Medulla oblongata (tissue), 1 donor: ENCODE measurements around the gene VCX2.
"Not testable (repeated sequence)": the region's sequence is repeated elsewhere in the genome, so short reads cannot be mapped to it uniquely, and the experiment has no call there.

Source experiments
- DNase-seq: peaks from one replicate; pipeline ENCODE4 v3.0.0-alpha.2; 2015; ENCODE audit errors: extremely low spot score

Gene VCX2

GRCh38 chrX:8171169-8171568 is at the start of gene VCX2:
Gene VCX2 (minus strand): TSS chrX:8171267. CDS start chrX:8170643, 624 bp downstream.
- DNase-seq = not testable (repeated sequence)

DNA sequence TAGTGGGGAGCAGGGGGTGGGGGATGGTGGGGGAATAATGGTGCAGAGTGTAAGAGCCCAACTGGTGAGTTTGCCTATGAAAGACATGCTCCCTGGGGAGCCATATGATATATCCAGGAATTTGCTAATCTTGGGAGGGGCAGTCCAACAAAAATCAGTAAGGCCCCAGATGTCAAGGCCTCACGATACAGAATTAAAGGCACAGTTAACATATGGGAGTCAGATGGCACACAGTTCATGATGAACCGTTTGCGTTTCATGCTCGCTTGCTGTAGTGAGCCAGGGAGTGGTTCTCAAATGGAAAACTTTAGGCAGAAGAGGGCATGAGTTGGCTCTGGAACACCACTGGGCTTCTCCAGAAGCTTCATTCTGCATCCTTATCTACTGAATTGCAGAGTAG is 33.9 kb upstream of the VCX2 start:
- DNase-seq = no peak

GRCh38 chrX:8204169-8204935 is 33.3 kb upstream of the VCX2 start:
- no peak for DNase-seq

DNA sequence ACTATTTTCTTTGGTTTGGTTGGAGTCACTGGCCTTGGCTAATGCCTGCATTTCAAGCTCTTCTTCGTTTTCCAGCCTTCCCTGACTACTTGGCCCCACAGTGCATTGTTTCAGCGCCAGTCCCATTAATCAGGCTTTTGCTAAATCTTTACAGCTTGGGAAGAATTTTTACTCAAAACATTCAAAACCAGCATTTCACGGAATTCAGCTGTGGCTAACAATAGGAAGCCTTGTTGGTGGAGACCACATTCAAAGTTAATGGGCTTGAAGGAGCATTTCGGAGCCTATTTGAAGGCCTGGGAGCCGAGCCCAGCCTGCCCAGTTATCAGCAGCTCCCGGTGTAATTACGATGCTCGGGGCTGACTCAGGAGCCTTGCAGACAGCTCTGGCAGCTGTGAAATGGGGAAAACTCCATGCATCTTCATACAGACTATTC is 30.8 kb upstream of the VCX2 start:
- peak; percentile 65 for DNase-seq

DNA sequence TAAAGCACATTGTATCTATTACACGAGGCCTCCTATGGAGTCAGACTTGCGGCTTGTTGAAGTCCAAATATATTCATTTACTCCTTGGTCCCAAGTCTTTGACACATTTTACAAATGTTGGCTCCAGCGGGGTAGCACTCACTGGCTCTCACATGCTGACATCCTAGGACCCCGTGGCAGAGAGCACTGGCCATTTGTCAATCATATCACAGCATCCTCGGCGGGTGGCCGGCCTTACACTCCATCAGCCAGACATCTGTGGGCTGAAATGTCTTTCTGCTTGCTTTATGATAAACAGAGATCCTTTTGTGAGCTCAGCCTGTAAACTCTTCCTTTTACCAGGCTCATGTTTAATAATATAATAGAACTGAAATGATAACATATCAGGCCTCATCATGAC is 25.7 kb upstream of the VCX2 start:
- DNase-seq = no peak

- DNase-seq = no peak
These were observed 23.1 kb upstream of the VCX2 start for GRCh38 chrX:8194216-8194615.

GRCh38 chrX:8192276-8192675 is 21.2 kb upstream of the VCX2 start:
- no peak for DNase-seq

DNA sequence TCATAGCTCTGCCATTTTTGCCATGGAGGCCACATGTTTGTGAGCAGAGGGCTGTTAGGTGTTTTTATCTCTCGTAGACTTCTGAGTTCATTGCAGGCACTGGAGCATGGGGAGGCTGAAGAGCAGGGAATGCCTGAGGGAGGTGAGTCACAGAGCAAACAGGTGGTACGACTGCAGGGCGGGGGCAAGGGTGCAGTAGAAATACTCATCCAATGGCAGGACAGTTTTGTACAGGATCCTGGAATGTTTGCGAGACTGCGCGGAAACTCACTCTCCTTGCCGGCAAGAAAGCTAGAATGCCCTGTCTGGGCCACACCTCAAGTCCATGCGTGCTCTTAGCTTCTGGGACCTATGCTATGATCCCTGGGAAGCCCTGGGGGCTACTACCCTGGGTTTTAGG is 20.0 kb upstream of the VCX2 start:
- DNase-seq = no peak

DNA sequence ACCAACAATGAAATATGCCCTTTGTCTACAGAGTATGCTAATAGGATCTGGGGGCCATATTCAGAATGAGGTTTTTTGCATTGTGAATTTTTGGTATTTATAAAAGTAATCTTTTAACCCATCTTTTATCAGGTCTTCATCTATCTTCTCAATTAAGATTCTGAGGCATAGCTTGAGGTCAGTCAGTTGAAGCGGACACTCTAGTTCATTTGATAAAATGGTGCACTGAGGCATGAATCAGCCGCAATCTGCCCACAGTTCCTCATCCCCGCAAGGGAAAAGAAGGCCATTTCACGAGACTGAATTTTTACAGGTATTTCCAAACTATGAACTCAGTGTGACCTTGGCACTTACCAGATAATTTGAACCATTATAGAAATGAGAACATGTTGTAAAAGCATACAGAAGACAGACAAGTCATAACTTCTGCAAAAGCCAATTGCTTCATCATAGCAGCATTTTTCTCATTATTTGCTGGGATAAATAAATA is 19.3 kb upstream of the VCX2 start:
- no peak for DNase-seq

- no peak for DNase-seq
These were observed 18.2 kb upstream of the VCX2 start for GRCh38 chrX:8189096-8189830.

- DNase-seq = no peak
These were observed 12.3 kb upstream of the VCX2 start for GRCh38 chrX:8183346-8183745.

GRCh38 chrX:8179656-8180055 is 8.6 kb upstream of the VCX2 start:
- DNase-seq = peak; percentile 19

- DNase-seq = not testable (repeated sequence)
These were observed 17.1 kb downstream of the VCX2 start for GRCh38 chrX:8154011-8154410.

DNA sequence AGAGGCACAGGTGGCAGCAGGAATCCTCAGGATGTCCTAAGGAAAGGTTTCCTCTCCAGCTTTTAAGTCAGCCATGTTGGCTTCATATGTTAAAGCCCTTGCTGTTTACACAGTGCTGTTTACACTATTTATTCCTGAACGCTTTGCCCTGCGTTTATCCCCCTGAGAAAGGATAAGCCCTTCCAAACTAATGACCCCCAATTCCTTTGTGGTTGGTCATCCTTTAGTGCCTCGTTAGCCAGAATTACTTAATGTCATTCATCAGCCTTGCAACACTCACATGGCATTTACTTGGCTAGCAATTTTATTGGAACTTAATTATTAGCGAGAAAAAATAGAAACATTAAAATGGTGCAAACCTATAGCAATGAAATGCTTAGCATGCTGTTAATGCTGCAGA is 23.8 kb downstream of the VCX2 start:
- no peak for DNase-seq

GRCh38 chrX:8144925-8145324 is 26.1 kb downstream of the VCX2 start:
- DNase-seq = no peak

- no peak for DNase-seq
These were observed 29.2 kb downstream of the VCX2 start for GRCh38 chrX:8141896-8142295.

DNA sequence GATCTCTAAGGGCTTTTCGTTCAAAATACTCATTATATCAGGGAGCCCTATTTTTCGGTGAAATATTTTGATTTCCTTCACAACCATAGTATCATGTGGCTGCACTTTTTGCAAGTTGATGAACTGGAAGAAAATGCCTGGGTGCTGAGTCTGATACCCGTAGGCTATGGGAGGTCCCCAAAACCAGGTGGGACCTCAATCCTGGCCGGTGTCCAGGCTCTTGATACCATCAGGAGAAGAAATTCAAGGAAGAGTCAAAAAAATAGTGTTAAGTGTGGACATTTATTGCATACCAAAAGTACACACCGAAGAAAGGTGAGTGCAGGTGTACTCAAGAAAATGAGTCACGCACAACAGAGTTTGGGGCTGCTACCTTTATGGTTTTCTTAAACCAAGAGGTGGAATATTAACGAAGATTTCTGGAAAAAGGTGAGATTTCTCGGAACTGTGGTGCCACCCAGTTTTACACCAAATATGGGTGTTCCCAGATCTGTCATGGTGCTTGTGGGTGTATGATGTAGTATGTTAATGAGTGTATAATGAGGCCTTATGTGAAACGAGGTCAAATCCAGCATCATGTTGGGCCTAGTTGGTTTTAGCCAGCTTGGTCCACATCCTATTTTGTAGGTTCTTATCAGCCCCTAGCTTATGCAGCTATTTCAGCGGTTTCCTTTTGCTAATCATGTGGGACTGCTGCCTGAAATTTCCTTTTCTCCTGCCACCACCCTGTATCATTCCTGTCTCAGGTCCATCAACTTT is 29.9 kb downstream of the VCX2 start:
- DNase-seq = no peak

DNA sequence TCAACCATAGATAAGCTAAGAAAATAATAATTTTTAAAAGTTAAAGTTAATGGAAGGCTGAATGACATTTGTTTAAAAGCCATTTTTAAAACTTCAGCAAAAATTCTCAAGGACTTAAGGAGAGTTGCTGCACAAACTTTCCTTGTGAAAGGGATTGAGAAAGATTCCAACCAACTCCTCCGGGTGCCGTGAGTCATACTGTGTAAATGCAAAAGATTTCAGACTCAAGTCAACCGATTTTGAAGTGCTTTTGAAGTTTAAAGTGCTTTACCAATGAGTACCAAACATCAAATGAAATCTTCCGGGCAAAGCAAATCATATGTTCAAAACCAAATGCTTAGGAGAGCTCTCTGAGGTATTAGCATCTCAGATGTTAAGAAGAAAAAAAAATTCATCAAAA is 31.4 kb downstream of the VCX2 start:
- no peak for DNase-seq

- DNase-seq = no peak
These were observed 32.8 kb downstream of the VCX2 start for GRCh38 chrX:8138252-8138651.

DNA sequence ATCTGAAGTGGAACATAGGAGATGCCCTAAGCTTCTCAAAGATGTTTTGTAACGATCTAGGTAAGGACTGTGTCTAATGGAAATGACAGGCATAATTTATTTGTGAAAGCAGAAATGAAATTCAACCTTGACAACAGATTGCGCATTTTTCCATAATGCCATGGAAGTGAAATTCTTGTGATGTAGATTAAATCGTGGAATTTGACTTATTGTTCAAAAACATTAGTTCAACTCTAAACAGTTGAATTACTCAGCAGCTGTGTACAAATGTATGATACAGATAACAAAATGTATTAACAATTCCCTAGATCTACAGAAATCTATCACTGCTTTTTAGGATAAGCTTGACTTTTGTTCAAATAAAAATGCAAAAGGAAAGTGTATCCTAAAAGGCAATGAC is 44.4 kb downstream of the VCX2 start:
- no peak for DNase-seq

DNA sequence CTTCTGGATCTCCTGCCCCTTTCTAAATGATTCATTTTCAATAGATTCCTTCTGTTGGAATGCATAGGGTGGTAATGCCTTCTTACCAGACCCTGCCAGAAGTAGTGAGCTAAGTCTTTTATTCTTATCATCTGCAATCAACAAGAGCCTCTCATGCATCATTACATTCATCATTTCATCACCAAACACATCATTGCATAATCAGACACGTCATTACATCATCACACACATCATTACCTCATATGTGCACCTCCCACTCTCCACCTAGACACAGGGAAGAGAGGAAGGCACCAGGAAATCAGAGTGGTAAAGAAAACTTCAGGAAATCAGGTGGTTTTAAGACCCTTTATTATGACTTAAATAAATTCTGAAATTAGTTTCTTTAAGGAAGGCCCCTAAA is 45.0 kb downstream of the VCX2 start:
- no peak for DNase-seq

GRCh38 chrX:8125566-8125965 is 45.5 kb downstream of the VCX2 start:
- no peak for DNase-seq
